HG03066 (cell line): ENCODE results near the gene HARBI1.
A peak's percentile ranks its signal among the peaks of the same experiment; 100 is the strongest.

Experiments
- ATAC-seq: cut with Tn5 transposase; IDR thresholded peaks from one replicate; pipeline ENCODE4 v1.9.1; 2021; ENCODE audit warnings: low read depth; ENCODE audit not compliant: unreplicated experiment

Gene HARBI1, protein sequence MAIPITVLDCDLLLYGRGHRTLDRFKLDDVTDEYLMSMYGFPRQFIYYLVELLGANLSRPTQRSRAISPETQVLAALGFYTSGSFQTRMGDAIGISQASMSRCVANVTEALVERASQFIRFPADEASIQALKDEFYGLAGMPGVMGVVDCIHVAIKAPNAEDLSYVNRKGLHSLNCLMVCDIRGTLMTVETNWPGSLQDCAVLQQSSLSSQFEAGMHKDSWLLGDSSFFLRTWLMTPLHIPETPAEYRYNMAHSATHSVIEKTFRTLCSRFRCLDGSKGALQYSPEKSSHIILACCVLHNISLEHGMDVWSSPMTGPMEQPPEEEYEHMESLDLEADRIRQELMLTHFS

DNA sequence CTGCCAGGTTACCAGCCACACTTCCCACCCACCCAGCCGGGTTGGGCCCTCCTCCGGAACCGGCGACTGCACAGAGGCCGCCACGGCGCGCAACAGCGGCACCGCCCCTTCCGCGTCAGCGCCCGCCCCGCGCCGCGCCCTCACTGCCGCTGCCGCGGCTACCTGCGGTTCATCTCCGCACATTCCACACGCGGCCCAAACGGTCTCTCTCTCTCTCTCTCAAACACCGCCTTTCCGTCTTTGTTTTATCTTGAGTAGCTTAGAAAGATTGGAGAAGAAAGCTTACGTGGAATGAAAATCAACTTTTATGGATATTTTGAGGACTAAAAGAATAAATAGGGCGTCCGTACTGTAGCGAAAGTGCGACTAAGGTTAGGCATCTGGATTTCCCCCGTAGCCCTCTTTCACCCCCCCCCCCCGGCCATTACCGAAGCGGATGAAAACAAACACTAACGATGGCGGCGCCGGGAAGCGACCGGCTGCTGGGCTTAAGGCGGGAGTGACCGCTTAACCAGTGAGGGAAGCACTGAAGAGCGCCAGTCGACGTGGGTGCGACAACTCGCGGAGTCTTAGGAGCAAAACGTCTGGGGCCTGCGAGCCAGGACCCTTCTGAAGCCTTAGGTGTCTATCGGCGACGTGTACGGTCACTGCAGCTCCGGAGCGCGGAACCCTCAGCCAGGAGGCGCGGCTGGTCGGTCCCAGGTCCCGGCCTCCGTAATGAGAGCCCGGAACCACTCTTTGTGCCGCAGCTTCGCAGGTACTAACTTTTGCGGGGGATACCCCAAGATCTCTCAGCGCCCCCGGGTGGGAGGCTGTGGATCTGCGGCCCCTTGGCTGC is at the start of gene HARBI1, which contains the start of gene ATG13:
Gene HARBI1 (minus strand): TSS at position 94 of the 838 bp plus-strand sequence. CDS start 990 bp downstream, outside the sequence.
Gene ATG13 (plus strand): TSS at position 420 of the 838 bp plus-strand sequence. CDS start 26,739 bp downstream, outside the sequence.
- ATAC-seq, result peak; percentile 97

DNA sequence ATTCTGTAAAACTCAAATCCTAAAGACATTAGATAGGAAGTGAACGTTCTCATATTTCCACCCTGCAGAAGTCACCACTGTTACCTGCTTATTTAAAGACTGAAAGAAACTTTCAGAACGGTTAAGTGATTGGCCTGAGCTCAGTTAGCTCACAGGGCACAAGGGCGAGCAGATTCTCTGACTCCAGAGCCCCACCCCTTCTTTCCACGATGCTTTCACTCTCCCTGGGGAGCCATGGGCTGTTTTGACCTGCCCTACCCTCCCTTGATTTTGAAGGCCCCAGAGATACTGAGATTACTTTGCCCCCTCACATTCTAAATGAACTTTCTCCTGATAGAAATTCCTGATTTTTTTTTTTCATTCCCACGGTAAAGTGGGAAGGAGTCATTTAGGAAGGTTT is 49.5 kb upstream of the HARBI1 start:
- no peak for ATAC-seq

DNA sequence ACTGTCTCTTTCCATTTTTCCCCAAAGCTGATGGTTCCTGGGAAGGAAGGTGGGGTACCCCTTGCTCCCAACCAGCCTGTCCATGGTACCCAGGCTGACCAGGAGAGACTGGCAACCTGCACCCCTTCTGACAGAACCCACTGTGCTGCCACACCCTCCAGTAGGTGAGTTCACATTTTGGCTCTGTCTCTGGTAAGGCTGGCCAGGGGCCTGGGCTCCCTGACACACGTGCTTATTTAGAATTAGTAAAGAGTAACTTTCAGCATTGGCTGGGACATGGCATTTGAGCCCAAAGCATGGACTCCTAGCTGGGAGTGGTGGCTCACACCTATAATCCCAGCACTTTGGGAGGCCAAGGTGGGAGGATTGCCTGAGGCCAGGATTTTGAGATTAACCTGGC is 48.3 kb upstream of the HARBI1 start:
- ATAC-seq, result no peak

DNA sequence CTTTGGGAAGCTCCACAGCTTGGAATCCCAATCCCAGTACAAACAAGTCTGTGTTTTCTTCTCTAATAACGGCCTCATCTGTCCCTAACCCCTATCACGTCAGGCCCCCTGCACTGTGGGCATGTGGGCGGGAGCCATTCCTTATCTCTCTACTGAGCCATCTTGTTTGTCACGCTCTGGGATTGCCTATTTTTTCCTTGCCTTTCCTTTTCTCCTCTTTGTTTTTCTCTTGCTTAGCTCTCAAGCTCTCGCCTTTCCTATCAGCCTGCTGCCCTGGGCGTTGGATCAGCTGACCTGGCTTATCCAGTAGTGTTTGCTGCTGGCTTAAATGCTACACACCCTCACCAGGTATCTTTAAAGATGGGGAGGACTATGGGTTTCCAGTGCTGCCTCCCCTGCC is 47.6 kb upstream of the HARBI1 start:
- no peak for ATAC-seq

DNA sequence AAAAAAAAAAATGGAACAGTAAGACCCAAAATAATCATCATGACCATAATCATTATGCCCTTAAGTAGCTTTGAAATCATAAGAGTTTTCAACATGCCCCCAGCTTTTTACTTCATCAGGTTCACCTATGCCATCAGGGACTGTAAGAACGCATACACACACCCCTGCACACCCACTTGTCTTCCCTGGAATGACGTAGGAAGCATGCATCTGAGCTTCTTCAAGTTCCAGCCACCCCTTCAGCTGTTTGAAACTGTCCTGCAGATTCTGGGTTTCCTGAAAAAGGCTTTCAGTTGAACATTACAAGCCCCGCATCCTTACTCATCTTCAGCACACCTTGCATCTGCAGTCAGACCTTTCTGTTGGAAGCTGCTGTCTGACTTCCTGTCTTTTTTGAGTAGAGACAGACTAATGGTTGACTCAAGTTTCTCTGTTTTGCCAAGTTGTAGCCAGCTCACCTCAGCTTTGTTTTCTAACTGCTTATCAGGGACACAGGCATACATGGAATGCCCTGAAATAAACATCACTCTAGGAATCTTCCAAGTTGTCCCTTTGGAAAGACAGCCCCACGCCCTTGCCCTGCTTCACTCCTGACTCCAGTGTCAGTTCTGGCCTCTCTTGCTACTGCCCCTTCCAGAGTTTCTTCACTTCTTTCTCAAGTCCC is 46.4 kb upstream of the HARBI1 start:
- ATAC-seq, result no peak

DNA sequence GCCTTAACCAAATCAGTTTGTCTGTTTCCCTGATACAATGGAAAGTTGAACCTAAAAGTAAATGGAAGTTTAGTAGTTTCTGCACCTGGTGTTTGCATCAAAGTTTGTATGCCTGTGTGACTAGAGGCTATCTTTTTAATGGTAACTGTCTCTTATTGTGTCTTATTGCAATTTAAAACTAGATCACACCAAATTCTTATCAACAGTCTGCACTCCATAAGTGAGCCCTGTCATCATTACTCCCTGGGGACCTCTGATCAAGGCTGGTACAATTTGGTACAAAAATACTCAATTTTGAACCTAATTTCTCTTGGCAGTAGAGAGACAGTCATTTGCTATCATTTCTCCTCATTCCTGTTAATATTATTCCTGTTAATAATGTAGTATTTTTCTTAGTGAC is 45.3 kb upstream of the HARBI1 start:
- no peak for ATAC-seq

DNA sequence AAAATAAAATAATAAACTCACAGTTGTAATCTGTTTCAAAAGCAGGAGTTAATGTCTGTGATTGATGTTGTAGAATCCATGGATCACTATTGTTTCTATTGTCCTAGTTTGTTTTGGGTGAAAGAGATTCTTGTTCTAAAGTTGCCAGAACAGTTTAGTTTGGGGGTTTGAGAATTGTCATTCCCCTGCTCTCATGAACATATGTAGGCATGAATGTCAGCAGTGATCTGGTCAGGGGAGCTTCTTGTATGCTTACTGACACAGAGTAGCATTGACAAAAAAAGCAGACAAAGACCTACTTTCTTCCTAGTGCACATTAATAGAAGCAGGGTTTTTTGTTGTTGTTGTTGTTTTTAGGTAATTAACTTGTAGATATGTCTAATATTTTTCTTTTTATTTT is 44.8 kb upstream of the HARBI1 start:
- ATAC-seq, result no peak

DNA sequence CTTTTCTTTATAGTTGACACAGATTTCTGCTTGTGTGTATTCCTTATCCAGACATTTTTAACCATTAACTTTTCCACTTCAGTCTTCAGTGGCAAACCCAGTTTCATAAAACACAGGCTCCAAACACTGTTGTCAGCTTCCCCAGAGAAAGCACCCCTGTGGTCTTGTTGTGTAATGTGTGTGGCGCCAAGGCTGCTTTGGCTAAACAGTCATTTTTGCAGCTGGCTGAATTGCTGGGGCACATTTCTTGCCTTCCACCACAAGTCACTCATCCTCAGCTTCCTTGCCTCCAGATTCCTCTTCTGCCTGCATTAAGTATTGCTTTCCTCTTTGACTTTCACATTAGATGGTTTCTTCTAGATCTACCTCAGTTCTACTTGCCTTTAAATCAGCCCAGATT is 42.9 kb upstream of the HARBI1 start:
- ATAC-seq, result no peak

DNA sequence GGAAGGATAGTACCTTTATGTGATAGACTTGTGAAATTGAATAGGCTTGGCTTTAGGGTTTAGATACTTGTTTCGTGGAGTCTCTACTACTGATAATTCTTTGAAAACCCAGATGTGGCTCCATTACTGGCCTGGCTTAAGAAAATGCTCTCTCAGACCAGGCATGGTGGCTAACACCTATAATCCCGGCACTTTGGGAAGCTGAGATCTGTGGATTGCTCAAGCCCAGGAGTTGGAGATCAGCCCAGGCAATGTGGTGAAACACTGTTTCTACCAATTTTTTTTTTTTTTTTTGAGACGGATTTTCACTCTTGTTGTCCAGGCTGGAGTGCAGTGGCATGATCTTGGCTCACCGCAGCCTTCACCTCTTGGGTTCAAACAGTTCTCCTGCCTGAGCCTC is 41.2 kb upstream of the HARBI1 start:
- ATAC-seq, result no peak

DNA sequence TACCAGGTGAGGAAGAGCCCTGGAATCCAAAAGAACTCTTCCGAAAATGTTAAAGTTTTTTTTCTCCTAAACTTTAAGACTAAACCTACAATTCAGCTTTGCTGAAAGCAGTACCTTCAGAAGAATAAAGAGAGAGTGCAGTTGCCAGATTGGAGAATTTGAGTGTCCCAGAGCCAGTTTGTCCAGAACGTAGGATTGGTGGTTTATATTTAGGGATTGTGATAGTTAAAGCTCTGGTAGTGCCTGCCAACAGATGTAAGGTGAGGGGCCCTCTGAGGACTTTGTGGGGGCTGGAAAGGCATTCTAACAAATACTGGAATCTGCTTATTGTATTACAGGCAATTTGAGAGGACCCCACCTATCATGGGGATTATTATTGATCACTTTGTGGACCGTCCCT is 40.2 kb upstream of the HARBI1 start:
- ATAC-seq, result no peak

DNA sequence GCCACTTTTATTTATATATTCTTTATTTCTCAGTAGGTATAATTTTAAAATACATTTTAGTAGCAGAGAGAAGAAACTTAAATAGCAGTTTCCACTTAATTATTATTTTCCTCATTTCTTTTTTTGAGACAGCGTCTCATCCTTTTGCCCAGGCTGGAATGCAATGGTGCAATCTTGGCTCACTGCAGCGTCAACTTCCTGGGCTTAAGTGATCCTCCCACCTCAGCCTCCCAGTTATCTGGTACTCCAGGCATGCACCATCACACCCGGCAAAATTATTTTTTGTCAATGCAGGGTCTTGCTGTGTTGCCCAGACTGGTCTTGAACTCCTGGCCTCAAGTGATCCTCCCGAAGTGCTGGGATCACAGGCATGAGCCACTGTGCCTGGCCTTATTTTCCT is 38.6 kb upstream of the HARBI1 start:
- no peak for ATAC-seq

DNA sequence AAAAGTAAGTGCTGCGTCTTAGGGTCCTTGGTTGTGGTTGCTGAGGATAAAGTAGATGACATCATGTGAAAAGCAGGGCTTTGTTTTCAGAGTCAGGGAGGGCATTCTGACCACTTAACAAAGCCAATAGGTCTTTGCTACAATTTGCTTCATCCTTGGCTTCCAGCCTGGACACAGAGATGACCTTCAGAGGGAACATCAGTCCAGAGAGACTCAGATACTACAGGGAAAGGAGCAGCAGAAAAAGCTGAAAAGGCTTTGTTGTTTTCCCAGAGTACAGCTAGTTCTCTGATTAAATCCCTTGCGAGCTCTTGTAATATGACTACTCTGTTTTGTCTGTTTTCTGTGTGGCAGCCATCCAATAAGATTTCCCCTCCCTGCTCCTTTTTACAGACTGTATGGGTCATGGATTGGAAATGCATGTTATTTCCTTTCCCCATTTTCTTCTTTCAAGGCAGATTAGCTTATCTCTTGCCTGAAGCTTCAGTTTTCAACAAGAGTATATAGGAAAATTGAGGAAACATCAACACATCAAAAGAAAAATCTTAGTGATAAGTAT is 32.2 kb upstream of the HARBI1 start:
- no peak for ATAC-seq

DNA sequence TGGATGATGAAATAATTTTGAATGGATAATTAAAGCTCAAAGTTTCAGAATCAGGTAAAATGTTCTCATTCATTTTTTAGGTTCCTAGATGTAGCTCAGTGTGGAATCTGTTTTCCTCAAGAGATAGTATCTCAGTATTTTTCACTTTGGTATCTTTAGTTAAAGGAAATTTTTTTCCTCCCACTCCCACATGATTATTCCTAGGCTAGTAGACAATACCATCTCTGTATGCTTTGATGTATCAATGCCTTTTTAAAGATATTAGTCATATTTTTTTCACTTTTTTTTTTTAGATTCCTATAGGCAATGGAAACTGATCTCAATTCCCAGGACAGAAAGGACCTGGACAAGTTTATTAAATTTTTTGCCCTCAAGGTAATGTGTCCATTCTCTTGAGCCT is 27.0 kb upstream of the HARBI1 start:
- ATAC-seq, result no peak

DNA sequence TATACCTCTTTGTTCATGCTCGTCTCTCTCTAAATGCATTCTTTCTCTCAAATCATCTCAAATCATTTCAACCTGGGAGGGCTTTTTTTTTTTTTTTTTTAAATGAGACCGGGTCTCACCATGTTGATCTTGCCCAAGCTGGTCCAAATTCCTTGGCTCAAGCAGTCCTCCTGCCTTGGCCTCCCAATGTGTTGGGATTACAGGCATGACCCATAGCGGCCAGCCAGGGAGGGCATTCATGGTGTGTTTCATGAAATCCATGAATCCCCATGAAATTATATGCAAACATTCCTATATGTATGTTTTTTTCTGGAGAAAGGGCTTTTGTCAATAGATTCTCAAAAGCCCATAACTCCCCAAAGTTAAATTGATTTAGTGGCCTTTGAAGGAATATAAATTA is 26.5 kb upstream of the HARBI1 start:
- ATAC-seq, result no peak

DNA sequence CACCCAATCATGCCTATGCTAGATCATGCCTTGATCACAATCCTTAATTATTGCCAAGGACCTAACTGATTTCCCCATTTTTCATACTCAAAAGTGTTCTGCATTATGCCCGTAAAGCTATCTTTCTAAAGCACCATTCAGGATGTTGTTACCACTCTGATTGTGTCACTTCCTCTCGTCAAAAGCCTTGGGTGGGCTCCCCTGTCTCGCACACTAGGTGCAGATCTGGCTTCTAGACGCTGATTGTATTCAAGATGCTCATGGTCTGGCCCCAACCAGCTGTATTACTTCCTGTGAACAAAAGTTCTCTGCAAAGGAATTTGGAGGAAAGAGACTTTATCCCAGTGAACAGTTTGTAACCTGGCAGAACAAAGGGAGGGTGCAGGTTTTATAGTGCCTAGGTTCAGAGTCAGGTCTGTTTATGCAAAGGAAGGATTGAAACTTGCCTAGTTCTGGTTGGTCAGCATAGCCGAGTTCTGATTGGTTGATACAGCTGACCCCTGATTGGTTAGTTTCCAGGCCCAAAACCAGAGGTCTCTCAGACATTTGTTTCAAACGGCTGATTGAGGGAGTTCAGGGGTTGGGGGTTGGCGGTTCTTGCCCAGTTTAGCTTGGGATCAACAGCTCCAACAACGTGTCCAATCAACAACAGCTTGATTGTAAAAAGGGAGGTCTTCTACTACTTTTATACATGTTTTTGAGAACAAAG is 25.8 kb upstream of the HARBI1 start:
- no peak for ATAC-seq

DNA sequence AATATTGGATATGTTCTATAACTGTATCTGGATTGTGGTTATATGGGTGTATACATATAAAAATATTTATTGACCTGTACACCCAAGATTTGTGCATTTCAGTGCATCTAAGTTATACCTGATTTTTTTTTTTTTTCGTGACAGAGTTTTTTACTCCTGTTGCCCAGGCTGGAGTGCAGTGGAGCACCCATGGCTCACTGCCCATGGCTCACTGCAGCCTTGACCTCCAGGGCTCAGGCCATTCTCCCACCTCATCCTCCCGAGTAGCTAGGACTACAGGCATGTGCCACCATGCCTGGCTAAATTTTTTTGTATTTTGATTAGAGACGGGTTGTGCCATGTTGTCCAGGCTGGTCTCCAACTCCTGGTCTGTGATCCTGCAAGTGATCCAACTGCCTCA is 24.6 kb upstream of the HARBI1 start:
- no peak for ATAC-seq

DNA sequence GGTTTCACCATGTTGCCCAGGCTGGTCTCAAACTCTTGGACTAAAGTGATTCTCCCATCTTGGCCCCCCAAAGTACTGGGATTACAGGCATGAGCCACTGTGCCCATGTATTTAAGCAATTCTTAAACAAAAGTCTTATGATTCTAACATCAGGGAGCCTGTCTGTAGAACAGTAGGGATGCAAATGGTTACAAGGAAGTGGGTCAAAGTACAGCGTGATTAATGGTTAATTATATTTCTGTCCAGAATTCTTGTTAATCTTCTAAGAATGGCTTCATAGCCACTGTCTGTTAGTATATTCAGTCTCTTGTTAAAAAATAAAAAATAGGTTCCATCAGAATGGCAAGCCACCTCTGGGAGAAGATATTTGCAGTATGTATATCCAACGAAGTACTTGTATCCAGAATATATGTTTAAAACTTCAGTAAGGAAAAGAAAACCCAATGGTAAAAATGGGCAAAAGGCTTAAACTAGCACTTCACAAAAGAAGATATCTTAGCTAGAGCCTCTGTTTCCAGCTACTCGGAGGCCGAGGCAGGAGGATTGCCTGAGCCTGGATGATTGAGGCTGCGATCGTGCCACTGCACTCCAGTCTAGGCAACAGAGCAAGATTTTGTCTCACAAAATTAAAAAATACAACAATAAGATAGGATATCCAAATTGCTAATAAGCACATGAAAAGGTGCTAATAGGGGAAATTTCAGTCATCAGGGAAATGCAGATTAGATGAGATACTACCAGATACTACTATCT is 23.2 kb upstream of the HARBI1 start:
- ATAC-seq, result no peak

DNA sequence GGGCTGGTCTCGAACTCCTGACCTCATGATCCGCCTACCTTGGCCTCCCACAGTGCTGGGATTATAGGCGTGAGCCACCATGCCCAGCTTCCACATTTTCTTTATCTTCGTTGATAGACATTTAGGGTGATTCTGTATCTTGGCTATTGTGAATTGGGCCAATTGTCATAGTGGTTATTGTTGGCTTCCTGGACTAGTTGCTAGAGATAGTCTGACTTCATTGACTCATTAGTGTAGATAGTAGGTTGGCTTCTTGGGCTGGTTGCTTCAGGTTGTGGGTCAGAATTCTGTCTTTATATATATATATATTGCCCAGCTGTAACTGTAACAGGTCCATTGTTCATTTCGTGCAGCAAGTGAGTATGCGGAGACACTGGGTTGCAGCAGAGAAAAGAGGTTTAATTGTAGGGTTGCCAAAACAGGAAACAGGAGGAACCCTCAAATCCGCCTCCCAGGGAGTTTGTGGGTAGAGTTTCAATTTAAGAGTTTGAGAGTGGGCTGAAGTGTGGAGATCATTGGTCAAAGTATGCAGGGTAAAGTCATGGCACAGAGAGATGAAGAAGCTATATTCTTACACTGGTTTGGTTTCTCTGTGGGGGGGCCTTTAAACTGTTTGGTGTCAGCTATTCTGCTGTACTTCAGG is 22.3 kb upstream of the HARBI1 start:
- no peak for ATAC-seq

DNA sequence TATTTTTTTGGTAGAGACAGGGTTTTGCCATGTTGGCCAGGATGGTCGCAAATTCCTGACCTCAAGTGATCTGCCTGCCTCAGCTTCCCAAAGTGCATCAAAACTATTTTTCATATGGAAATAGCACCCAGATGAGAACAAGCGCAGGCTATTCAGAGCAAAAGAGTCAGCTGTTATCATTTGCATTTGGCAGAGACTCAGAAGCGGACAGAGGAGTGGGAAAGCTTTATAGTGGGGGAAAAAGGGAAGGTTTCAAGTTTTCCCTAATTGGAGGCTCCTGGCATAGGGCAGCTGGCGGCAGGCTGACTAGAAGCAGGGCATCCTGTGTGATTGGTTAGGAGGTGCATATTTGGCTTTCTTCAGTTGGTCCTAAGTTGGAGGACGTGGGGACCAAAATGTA is 20.5 kb upstream of the HARBI1 start:
- no peak for ATAC-seq
